ENCODE results near the gene HOXC4. TPM values are rescaled to one million over a fixed set of nuclear protein-coding genes. Genes with fewer than 3 reads are reported as not detected.

Gene HOXC4
- total and polyA plus RNA-seq, 2 of the 8 experiments (the other 6 are each of a cell fraction or from before 2014, with no cell fraction given), result not detected

DNA sequence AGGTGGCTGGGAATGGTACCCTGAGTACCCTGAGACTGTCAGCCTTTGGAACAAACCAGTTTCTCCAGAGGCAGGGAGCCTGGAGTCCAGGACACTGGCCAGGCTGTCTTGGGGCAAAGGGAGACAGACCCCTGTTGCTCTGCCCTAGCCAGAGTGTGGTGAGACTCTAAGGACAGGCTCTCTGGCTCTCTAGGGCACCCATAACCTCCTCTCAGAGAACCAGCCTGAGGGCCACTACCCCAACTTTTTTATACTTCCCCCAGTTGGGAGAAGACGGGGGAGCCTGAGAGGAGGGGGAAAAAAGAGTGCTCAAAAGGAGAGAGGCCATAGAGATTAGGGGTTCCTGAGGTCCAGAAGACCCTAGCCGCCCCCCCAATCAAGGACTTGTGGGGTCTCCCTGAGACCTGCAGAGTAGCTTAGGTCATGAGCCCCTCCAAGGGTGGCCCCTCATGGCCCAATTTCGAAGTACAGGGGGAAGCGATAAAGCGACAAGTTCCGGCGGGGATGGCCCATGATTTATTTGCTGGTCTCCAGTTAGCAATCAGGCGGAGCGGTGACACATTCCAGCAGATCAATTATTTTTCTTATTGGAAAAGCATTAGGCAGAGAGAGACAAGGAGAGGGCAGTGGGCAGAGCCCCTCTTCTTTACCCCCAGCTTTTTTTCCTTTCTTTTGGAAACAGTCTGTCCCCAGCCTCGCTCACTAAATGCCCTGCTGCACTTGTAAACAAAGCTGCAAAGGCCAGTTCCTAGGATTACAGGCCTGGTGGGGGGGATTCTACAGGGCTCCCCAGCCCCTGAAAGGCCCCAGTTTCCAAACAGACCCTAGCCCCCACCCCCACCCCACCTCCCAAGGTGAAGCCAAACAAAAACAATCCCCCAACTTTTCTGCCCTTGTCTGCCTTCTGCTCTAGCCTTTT is 43.3 kb upstream of the HOXC4 start (continued):
- TF ChIP-seq FOSL1 (IDR thresholded peaks at IDR 0.05; ENCODE audit: insufficient read depth, low read depth, low read length), result no peak
- no peak for TF ChIP-seq HDAC2 (IDR thresholded peaks at IDR 0.05; ENCODE audit: borderline replicate concordance in 1 of 2, low read depth in 2 of 2, low read length in 2 of 2)
- TF ChIP-seq EP300 (IDR thresholded peaks at IDR 0.05; ENCODE audit: borderline replicate concordance in 1 of 2, low read depth in 2 of 2, low read length in 2 of 2), result no peak
- no peak for TF ChIP-seq POLR2A (IDR thresholded peaks at IDR 0.05; ENCODE audit: control extremely low read depth in 1 of 2, low read depth in 2 of 2, low read length in 2 of 2)
- no peak for TF ChIP-seq JUND (IDR thresholded peaks at IDR 0.05; ENCODE audit: low read length)
- no peak for TF ChIP-seq SP2 (IDR thresholded peaks at IDR 0.05; ENCODE audit: low read length)
- TF ChIP-seq, protein P1, sequence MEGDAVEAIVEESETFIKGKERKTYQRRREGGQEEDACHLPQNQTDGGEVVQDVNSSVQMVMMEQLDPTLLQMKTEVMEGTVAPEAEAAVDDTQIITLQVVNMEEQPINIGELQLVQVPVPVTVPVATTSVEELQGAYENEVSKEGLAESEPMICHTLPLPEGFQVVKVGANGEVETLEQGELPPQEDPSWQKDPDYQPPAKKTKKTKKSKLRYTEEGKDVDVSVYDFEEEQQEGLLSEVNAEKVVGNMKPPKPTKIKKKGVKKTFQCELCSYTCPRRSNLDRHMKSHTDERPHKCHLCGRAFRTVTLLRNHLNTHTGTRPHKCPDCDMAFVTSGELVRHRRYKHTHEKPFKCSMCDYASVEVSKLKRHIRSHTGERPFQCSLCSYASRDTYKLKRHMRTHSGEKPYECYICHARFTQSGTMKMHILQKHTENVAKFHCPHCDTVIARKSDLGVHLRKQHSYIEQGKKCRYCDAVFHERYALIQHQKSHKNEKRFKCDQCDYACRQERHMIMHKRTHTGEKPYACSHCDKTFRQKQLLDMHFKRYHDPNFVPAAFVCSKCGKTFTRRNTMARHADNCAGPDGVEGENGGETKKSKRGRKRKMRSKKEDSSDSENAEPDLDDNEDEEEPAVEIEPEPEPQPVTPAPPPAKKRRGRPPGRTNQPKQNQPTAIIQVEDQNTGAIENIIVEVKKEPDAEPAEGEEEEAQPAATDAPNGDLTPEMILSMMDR (IDR thresholded peaks at IDR 0.05; ENCODE audit: control extremely low read depth in 1 of 3, insufficient read depth in 1 of 3, low read depth in 1 of 3, low read length in 3 of 3), result no peak
- TF ChIP-seq RNF2 (IDR thresholded peaks at IDR 0.05; ENCODE audit: borderline replicate concordance, low read depth, low read length, missing control alignments, poor library complexity, severe bottlenecking), result peak; percentile 28
- no peak for TF ChIP-seq POU5F1 (IDR thresholded peaks at IDR 0.05; ENCODE audit: low read depth, low read length)
- TF ChIP-seq SIRT6 (IDR thresholded peaks at IDR 0.05; ENCODE audit: low read length), result no peak
- TF ChIP-seq SUZ12 (IDR thresholded peaks at IDR 0.05; ENCODE audit: low read length), result peak; percentile 82
- no peak for TF ChIP-seq CHD2 (IDR thresholded peaks at IDR 0.05; ENCODE audit: low read length)

Measured in H1 (cell line).